Mucosa of stomach (tissue), 1 donor: ENCODE data around the gene GRID1.

ENCODE experiments used
- H3K27me3 ChIP-seq: one replicate; pipeline ENCODE4 v1.7.0; 2013; ENCODE audit warnings: mild to moderate bottlenecking, low read length; ENCODE audit not compliant: control insufficient read depth, insufficient read depth
- H3K36me3 ChIP-seq: one replicate; pipeline ENCODE4 v1.7.0; 2013; ENCODE audit warnings: low read length; ENCODE audit not compliant: control insufficient read depth, insufficient read depth
- H3K4me1 ChIP-seq: one replicate; pipeline ENCODE4 v1.7.0; 2013; ENCODE audit warnings: mild to moderate bottlenecking, low read length; ENCODE audit not compliant: control insufficient read depth, insufficient read depth
- H3K4me3 ChIP-seq: one replicate; pipeline ENCODE4 v1.7.0; 2013; ENCODE audit warnings: low read length
- H3K9ac ChIP-seq: one replicate; pipeline ENCODE4 v1.7.0; 2013; ENCODE audit warnings: mild to moderate bottlenecking, low read length, moderate library complexity
- H3K9me3 ChIP-seq: one replicate; pipeline ENCODE4 v1.7.0; 2013; ENCODE audit warnings: mild to moderate bottlenecking, low read length, moderate library complexity; ENCODE audit not compliant: control insufficient read depth
- donor health status: Pancreatic carcinoma.

GRID1 gene

GRCh38 chr10:86336341-86336740, 30.3 kb downstream of the GRID1 start:
- Histone ChIP-seq H3K27me3 (no peaks in the 10 kb centered on the region), H3K4me3 (no peak overlapping the region), H3K4me1 (no peaks in the 10 kb centered on the region), H3K9me3 (no peaks in the 10 kb centered on the region), H3K36me3 (no peaks in the 10 kb centered on the region), H3K9ac (no peak overlapping the region)

GRCh38 chr10:86335831-86336230, 30.8 kb downstream of the GRID1 start:
- H3K4me3 ChIP-seq: no peak overlapping the region
- no peaks in the 10 kb centered on the region for H3K4me1 ChIP-seq
- no peaks in the 10 kb centered on the region for H3K27me3 ChIP-seq
- no peaks in the 10 kb centered on the region for H3K9me3 ChIP-seq
- no peak overlapping the region for H3K9ac ChIP-seq
- H3K36me3 ChIP-seq: no peaks in the 10 kb centered on the region

DNA sequence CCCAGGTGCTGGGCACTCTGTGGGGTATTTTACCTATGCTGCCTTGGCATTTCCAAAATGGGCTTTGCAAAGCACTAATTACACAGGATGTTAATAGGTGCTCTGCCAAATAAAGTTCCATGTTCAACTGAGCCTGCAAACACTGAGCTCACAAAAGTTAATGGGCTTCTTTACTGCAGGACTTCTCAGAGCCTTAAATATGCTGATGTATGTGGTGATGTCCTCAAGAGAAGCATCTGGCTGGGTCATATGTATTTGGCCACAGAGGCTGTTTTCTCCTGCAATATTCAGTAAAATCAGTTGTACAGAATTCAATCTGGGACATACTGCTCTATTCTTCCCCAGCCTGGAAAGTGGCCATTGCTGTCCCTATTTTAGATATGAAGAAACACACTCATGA, 31.3 kb downstream of the GRID1 start:
- no peak overlapping the region for H3K9ac ChIP-seq
- no peaks in the 10 kb centered on the region for H3K36me3 ChIP-seq
- no peaks in the 10 kb centered on the region for H3K4me1 ChIP-seq
- H3K27me3 ChIP-seq: no peaks in the 10 kb centered on the region
- no peaks in the 10 kb centered on the region for H3K9me3 ChIP-seq
- H3K4me3 ChIP-seq: no peak overlapping the region

- Histone ChIP-seq H3K27me3 (no peaks in the 10 kb centered on the region), H3K9me3 (no peaks in the 10 kb centered on the region), H3K4me1 (no peaks in the 10 kb centered on the region), H3K4me3 (no peak overlapping the region), H3K36me3 (no peaks in the 10 kb centered on the region), H3K9ac (no peak overlapping the region)
Observed at GRCh38 chr10:86334488-86335085, 32.0 kb downstream of the GRID1 start.

- Histone ChIP-seq H3K36me3 (no peaks in the 10 kb centered on the region), H3K4me1 (no peaks in the 10 kb centered on the region), H3K4me3 (no peak overlapping the region), H3K27me3 (no peaks in the 10 kb centered on the region), H3K9ac (no peak overlapping the region), H3K9me3 (no peaks in the 10 kb centered on the region)
Observed at GRCh38 chr10:86333826-86334487, 32.6 kb downstream of the GRID1 start.

GRCh38 chr10:86331861-86332260, 34.7 kb downstream of the GRID1 start:
- Histone ChIP-seq H3K36me3 (no peaks in the 10 kb centered on the region), H3K9me3 (no peaks in the 10 kb centered on the region), H3K4me1 (no peaks in the 10 kb centered on the region), H3K4me3 (no peak overlapping the region), H3K9ac (no peak overlapping the region), H3K27me3 (no peaks in the 10 kb centered on the region)

- Histone ChIP-seq H3K36me3 (no peaks in the 10 kb centered on the region), H3K9me3 (no peaks in the 10 kb centered on the region), H3K27me3 (no peaks in the 10 kb centered on the region), H3K4me3 (no peak overlapping the region), H3K9ac (no peak overlapping the region), H3K4me1 (no peaks in the 10 kb centered on the region)
Observed at GRCh38 chr10:86330778-86331763, 35.5 kb downstream of the GRID1 start.

GRCh38 chr10:86329896-86330680, 36.5 kb downstream of the GRID1 start:
- no peaks in the 10 kb centered on the region for H3K36me3 ChIP-seq
- no peaks in the 10 kb centered on the region for H3K4me1 ChIP-seq
- H3K9ac ChIP-seq: no peak overlapping the region
- H3K4me3 ChIP-seq: no peak overlapping the region
- H3K27me3 ChIP-seq: no peaks in the 10 kb centered on the region
- H3K9me3 ChIP-seq: no peaks in the 10 kb centered on the region

DNA sequence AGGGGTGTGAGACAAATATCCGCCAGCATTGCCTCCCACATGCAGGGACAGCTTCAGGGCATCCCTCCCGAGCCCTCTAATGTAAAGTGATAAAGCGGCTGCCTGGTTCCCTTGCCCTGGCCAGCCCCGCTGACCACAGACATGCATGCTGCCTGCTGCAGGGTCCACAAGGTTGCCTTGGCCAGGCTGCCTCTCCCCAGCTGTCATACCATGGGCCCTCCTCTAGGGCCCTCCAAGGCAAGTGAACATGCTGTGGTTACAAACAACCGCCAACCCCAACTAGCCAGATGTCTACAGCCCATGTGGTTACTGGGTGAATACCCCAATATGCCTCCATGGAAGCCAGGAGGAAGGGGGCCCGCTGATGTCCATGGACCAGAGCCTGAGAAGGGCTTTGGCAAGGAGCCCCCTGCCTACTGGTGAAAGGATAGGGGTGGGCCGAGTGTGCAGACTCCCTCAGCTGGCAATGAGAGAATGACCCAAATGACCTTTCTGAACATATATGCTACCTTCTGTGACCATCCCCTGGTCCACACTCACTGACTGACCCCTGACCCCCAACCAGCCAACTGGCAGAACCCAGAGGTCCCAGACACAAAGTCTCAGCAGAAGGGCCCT, 37.4 kb downstream of the GRID1 start:
- Histone ChIP-seq H3K36me3 (no peaks in the 10 kb centered on the region), H3K9ac (no peak overlapping the region), H3K27me3 (no peaks in the 10 kb centered on the region), H3K9me3 (no peaks in the 10 kb centered on the region), H3K4me1 (no peaks in the 10 kb centered on the region), H3K4me3 (no peak overlapping the region)

- H3K9me3 ChIP-seq: no peaks in the 10 kb centered on the region
- H3K4me3 ChIP-seq: no peak overlapping the region
- H3K4me1 ChIP-seq: no peaks in the 10 kb centered on the region
- peaks cover 2% of the 10 kb centered on the region for H3K27me3 ChIP-seq
- no peak overlapping the region for H3K9ac ChIP-seq
- H3K36me3 ChIP-seq: no peaks in the 10 kb centered on the region
Observed at GRCh38 chr10:86327954-86328725, 38.5 kb downstream of the GRID1 start.

DNA sequence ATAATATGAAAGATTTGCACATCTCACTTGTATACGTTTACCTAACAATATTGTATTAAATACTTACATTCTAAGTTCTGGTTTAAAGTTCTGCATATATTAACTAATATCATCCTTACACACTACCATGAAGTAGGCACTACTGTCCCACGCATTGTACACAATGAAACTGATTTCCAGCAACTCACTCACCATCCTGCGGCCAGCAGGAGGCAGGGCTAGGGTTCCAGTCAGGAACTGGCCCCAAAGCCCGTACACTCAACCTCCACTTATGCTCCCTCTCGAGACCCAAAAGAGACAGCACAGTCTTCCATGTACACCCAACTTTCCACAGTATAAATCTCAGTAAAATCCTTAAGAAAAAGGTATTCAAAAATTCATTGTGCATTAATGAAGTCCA, 41.4 kb downstream of the GRID1 start:
- no peaks in the 10 kb centered on the region for H3K36me3 ChIP-seq
- H3K4me1 ChIP-seq: no peaks in the 10 kb centered on the region

More for the DNA sequence above, 41.4 kb downstream of the GRID1 start:
- Histone ChIP-seq H3K9ac (no peak overlapping the region), H3K9me3 (no peaks in the 10 kb centered on the region), H3K4me3 (no peak overlapping the region), H3K27me3 (peaks cover 3% of the 10 kb centered on the region)
